ENCODE measurements around the gene ZRANB1.
"Not testable (repeated sequence)": the region's sequence is repeated elsewhere in the genome, so short reads cannot be mapped to it uniquely, and the experiment has no call there.

The ZRANB1 gene

GRCh38 chr10:124941823-124942222 lies at the start of gene ZRANB1:
Gene ZRANB1, plus strand, starts transcription at chr10:124942123. Its CDS starts 371 bp downstream, at chr10:124942494.
- DNase-seq = no peak

- DNase-seq = no peak
Measured at GRCh38 chr10:124892905-124893304, 49.0 kb upstream of the ZRANB1 start.

GRCh38 chr10:124894569-124895215 lies 47.2 kb upstream of the ZRANB1 start:
- DNase-seq = no peak

GRCh38 chr10:124896751-124897150 lies 45.2 kb upstream of the ZRANB1 start:
- DNase-seq = no peak

- DNase-seq = no peak
Measured at GRCh38 chr10:124898471-124898870, 43.5 kb upstream of the ZRANB1 start.

- no peak for DNase-seq
Measured at GRCh38 chr10:124899151-124899550, 42.8 kb upstream of the ZRANB1 start.

- DNase-seq = no peak
Measured at GRCh38 chr10:124902462-124902861, 39.5 kb upstream of the ZRANB1 start.

- no peak for DNase-seq
Measured at GRCh38 chr10:124903111-124903510, 38.8 kb upstream of the ZRANB1 start.

GRCh38 chr10:124904796-124905195 lies 37.1 kb upstream of the ZRANB1 start:
- no peak for DNase-seq

GRCh38 chr10:124906551-124907001 lies 35.3 kb upstream of the ZRANB1 start:
- DNase-seq = no peak

GRCh38 chr10:124909563-124909962 lies 32.4 kb upstream of the ZRANB1 start:
- DNase-seq = no peak

GRCh38 chr10:124911124-124912067 lies 30.5 kb upstream of the ZRANB1 start:
- no peak for DNase-seq

- no peak for DNase-seq
Measured at GRCh38 chr10:124912101-124912886, 29.6 kb upstream of the ZRANB1 start.

- no peak for DNase-seq
Measured at GRCh38 chr10:124913167-124913566, 28.8 kb upstream of the ZRANB1 start.

- not testable (repeated sequence) for DNase-seq
Measured at GRCh38 chr10:124914398-124914797, 27.5 kb upstream of the ZRANB1 start.

- DNase-seq = no peak
Measured at GRCh38 chr10:124916098-124916584, 25.8 kb upstream of the ZRANB1 start.

GRCh38 chr10:124916585-124917427 lies 25.1 kb upstream of the ZRANB1 start:
- DNase-seq = peak; percentile 84 to 96 (median 92)

GRCh38 chr10:124917428-124918190 lies 24.3 kb upstream of the ZRANB1 start:
- DNase-seq = peak in 1 of 4 experiments; percentile 12

- DNase-seq = no peak
Measured at GRCh38 chr10:124918191-124918830, 23.6 kb upstream of the ZRANB1 start.

- DNase-seq = no peak
Measured at GRCh38 chr10:124918906-124919305, 23.0 kb upstream of the ZRANB1 start.

- DNase-seq = no peak
Measured at GRCh38 chr10:124921261-124921660, 20.7 kb upstream of the ZRANB1 start.

All from activated naive CD4-positive, alpha-beta T cell (primary cell).